ENCODE data around the gene FOXP1. TPM values are rescaled to one million over a fixed set of nuclear protein-coding genes. Genes with fewer than 3 reads are reported as not detected.

The FOXP1 gene
- total RNA-seq, 2 donors from 2014 or later, result 41.7 to 94.3 TPM

DNA sequence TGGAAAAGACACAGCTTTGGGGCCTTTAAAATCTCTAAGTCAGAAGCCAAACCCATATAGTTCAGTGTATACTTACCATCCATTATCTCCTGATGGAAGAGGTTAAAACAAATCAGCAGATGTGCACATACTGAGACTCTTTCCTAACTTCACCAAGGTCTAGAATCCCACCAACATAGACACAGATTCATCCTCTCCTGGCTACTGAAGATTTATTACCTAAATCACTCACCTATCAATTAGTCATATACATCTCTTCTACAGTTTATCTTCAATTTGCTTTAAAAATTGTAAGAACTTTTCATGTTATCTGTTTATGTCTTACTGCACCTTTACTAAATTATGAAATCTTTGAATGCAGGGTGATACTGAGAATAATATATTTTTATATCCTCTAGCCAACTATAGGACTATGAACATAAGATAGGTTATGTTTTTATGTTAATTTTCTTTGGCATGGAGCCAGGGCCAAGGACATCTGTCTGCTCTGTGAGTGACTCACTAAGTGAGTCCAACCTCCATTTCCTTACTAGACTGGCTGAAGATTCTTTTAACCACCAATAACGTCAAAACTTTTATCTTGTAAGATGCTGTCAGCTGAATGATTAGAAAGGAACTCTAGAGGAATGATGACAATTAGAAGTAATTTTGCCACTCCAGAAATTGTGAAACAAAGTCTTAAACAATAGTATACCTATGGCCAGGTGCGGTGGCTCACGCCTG lies 397.6 kb downstream of the FOXP1 start:
- Histone ChIP-seq H3K27me3 (ENCODE audit: control insufficient read depth, insufficient read depth, low read length, poor library complexity, severe bottlenecking) (no peaks in the 10 kb centered on the region), H3K9me3 (ENCODE audit: control insufficient read depth, low read length) (no peaks in the 10 kb centered on the region), H3K4me1 (ENCODE audit: control insufficient read depth, insufficient read depth, low read length) (no peaks in the 10 kb centered on the region), H3K27ac (ENCODE audit: low read depth, low read length) (no peak overlapping the region), H3K4me3 (ENCODE audit: low read length) (no peak overlapping the region), H3K9ac (ENCODE audit: extremely low read depth, low read length, poor library complexity, severe bottlenecking) (no peak overlapping the region), H3K36me3 (ENCODE audit: control insufficient read depth, insufficient read depth, low read length) (no peaks in the 10 kb centered on the region)
- H3K36me3 Mint-ChIP-seq (ENCODE audit: low read depth), result peaks cover 34% of the 10 kb centered on the region
- DNase-seq, result no peak
- H3K27ac Mint-ChIP-seq, result no peak overlapping the region
- peaks cover 12% of the 10 kb centered on the region for H3K4me1 Mint-ChIP-seq
- no peak overlapping the region for H3K4me3 Mint-ChIP-seq
- no peak for TF ChIP-seq CTCF (conservative IDR thresholded peaks at IDR 0.05)
- H3K27me3 Mint-ChIP-seq (ENCODE audit: insufficient read depth), result no peaks in the 10 kb centered on the region
- WGBS, 2 experiments (ENCODE audit: insufficient coverage in 1 of 2, insufficient read length in 1 of 2), result 95 to 100% methylated on average over 2 to 3 of the region's 3 CpGs
- H3K9me3 Mint-ChIP-seq, result no peaks in the 10 kb centered on the region

- Mint-ChIP-seq H3K27ac (no peak overlapping the region), H3K4me1 (peaks cover 6% of the 10 kb centered on the region), H3K4me3 (no peak overlapping the region), H3K27me3 (ENCODE audit: insufficient read depth) (no peaks in the 10 kb centered on the region), H3K9me3 (no peaks in the 10 kb centered on the region), H3K36me3 (ENCODE audit: low read depth) (peaks cover 44% of the 10 kb centered on the region)
- Histone ChIP-seq H3K27me3 (ENCODE audit: control insufficient read depth, insufficient read depth, low read length, poor library complexity, severe bottlenecking) (no peaks in the 10 kb centered on the region), H3K9ac (ENCODE audit: extremely low read depth, low read length, poor library complexity, severe bottlenecking) (no peak overlapping the region), H3K27ac (ENCODE audit: low read depth, low read length) (no peak overlapping the region), H3K9me3 (ENCODE audit: control insufficient read depth, low read length) (no peaks in the 10 kb centered on the region), H3K4me3 (ENCODE audit: low read length) (no peak overlapping the region), H3K36me3 (ENCODE audit: control insufficient read depth, insufficient read depth, low read length) (no peaks in the 10 kb centered on the region), H3K4me1 (ENCODE audit: control insufficient read depth, insufficient read depth, low read length) (no peaks in the 10 kb centered on the region)
- 96% methylated on average over 1 of the region's 1 CpG; no CpG with 5 or more reads in 1 of the 2 experiments for WGBS, 2 experiments (ENCODE audit: insufficient coverage in 1 of 2, insufficient read length in 1 of 2)
- TF ChIP-seq CTCF (conservative IDR thresholded peaks at IDR 0.05), result no peak
- no peak for DNase-seq
Measured at GRCh38 chr3:71184252-71184651, 399.3 kb downstream of the FOXP1 start.

GRCh38 chr3:71183549-71183948 lies 400.0 kb downstream of the FOXP1 start:
- Histone ChIP-seq H3K4me1 (ENCODE audit: control insufficient read depth, insufficient read depth, low read length) (no peaks in the 10 kb centered on the region), H3K36me3 (ENCODE audit: control insufficient read depth, insufficient read depth, low read length) (no peaks in the 10 kb centered on the region), H3K9ac (ENCODE audit: extremely low read depth, low read length, poor library complexity, severe bottlenecking) (no peak overlapping the region), H3K27me3 (ENCODE audit: control insufficient read depth, insufficient read depth, low read length, poor library complexity, severe bottlenecking) (no peaks in the 10 kb centered on the region), H3K27ac (ENCODE audit: low read depth, low read length) (no peak overlapping the region), H3K4me3 (ENCODE audit: low read length) (no peak overlapping the region), H3K9me3 (ENCODE audit: control insufficient read depth, low read length) (no peaks in the 10 kb centered on the region)
- Mint-ChIP-seq H3K36me3 (ENCODE audit: low read depth) (peaks cover 49% of the 10 kb centered on the region), H3K27me3 (ENCODE audit: insufficient read depth) (no peaks in the 10 kb centered on the region), H3K27ac (no peak overlapping the region), H3K4me1 (no peaks in the 10 kb centered on the region), H3K9me3 (no peaks in the 10 kb centered on the region), H3K4me3 (no peak overlapping the region)
- TF ChIP-seq CTCF (conservative IDR thresholded peaks at IDR 0.05), result no peak
- DNase-seq, result no peak
- WGBS, 2 experiments (ENCODE audit: insufficient coverage in 1 of 2, insufficient read length in 1 of 2), result 90 to 100% methylated on average over 4 to 5 of the region's 5 CpGs
